COLO668 (cell line): ENCODE results near the gene SETBP1.

Experiments
- DNase-seq: peaks from one replicate; lab custom pipeline; 2025; ENCODE audit not compliant: unreplicated experiment; lab: John Stamatoyannopoulos, UW

The SETBP1 gene

GRCh38 chr18:44730803-44731529 is 50.3 kb downstream of the SETBP1 start:
- no peak for DNase-seq

GRCh38 chr18:44731530-44732237 is 51.0 kb downstream of the SETBP1 start:
- DNase-seq, result no peak

- DNase-seq, result no peak
Measured at GRCh38 chr18:44732238-44732563, 51.5 kb downstream of the SETBP1 start.

GRCh38 chr18:44732599-44732998 is 51.9 kb downstream of the SETBP1 start:
- peak; percentile 54 for DNase-seq

GRCh38 chr18:44733069-44733753 is 52.5 kb downstream of the SETBP1 start:
- no peak for DNase-seq

- DNase-seq, result no peak
Measured at GRCh38 chr18:44733754-44734465, 53.2 kb downstream of the SETBP1 start.

GRCh38 chr18:44735096-44735495 is 54.4 kb downstream of the SETBP1 start:
- DNase-seq, result no peak

GRCh38 chr18:44736664-44737380 is 56.1 kb downstream of the SETBP1 start:
- no peak for DNase-seq

GRCh38 chr18:44737623-44738022 is 56.9 kb downstream of the SETBP1 start:
- no peak for DNase-seq

- DNase-seq, result no peak
Measured at GRCh38 chr18:44740000-44740399, 59.3 kb downstream of the SETBP1 start.

- DNase-seq, result no peak
Measured at GRCh38 chr18:44741085-44741484, 60.4 kb downstream of the SETBP1 start.

- no peak for DNase-seq
Measured at GRCh38 chr18:44741511-44741910, 60.8 kb downstream of the SETBP1 start.

- no peak for DNase-seq
Measured at GRCh38 chr18:44742126-44742525, 61.4 kb downstream of the SETBP1 start.

- peak; percentile 43 for DNase-seq
Measured at GRCh38 chr18:44742718-44743311, 62.1 kb downstream of the SETBP1 start.

- no peak for DNase-seq
Measured at GRCh38 chr18:44743631-44744030, 62.9 kb downstream of the SETBP1 start.

- no peak for DNase-seq
Measured at GRCh38 chr18:44744161-44745121, 63.8 kb downstream of the SETBP1 start.

- DNase-seq, result no peak
Measured at GRCh38 chr18:44747157-44747556, 66.5 kb downstream of the SETBP1 start.

- DNase-seq, result no peak
Measured at GRCh38 chr18:44748582-44748981, 67.9 kb downstream of the SETBP1 start.

- DNase-seq, result no peak
Measured at GRCh38 chr18:44750774-44751173, 70.1 kb downstream of the SETBP1 start.
